ENCODE results near the gene SMARCD2.

DNA sequence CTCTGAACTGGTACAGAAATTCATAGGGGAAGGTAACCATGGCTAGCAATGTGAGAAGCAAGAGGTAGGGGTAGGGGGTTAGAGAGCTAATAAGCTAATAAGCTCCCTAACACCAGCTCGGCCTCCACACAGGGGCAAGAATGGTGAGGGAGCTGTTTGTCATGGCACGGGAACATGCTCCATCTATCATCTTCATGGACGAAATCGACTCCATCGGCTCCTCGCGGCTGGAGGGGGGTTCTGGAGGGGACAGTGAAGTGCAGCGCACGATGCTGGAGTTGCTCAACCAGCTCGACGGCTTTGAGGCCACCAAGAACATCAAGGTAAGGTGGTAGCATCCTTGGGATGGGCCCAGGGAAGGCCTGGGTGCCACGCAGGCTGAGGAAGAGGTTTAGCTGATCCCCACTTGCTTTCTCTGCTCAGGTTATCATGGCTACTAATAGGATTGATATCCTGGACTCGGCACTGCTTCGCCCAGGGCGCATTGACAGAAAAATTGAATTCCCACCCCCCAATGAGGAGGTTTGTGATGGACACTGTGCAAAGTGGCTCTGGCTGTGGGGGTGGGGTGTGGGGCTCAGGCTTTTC, 11.5 kb downstream of the SMARCD2 start:
- TF ChIP-seq POLR2A (IDR thresholded peaks at IDR 0.05) (no peak), POLR2AphosphoS5 (IDR thresholded peaks at IDR 0.05) (no peak)
- TF ChIP-seq, protein P1, sequence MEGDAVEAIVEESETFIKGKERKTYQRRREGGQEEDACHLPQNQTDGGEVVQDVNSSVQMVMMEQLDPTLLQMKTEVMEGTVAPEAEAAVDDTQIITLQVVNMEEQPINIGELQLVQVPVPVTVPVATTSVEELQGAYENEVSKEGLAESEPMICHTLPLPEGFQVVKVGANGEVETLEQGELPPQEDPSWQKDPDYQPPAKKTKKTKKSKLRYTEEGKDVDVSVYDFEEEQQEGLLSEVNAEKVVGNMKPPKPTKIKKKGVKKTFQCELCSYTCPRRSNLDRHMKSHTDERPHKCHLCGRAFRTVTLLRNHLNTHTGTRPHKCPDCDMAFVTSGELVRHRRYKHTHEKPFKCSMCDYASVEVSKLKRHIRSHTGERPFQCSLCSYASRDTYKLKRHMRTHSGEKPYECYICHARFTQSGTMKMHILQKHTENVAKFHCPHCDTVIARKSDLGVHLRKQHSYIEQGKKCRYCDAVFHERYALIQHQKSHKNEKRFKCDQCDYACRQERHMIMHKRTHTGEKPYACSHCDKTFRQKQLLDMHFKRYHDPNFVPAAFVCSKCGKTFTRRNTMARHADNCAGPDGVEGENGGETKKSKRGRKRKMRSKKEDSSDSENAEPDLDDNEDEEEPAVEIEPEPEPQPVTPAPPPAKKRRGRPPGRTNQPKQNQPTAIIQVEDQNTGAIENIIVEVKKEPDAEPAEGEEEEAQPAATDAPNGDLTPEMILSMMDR (IDR thresholded peaks at IDR 0.05), result no peak
